Adrenal gland (tissue), 12 donors: ENCODE data around the gene ARHGAP22. TPM values are rescaled to one million over a fixed set of nuclear protein-coding genes. Genes with fewer than 3 reads are reported as not detected.
A peak's percentile ranks its signal among the peaks of the same experiment; 100 is the strongest.

Experiments used
- DNase-seq, 7 donors: peaks; one replicate each; pipeline ENCODE4 v3.0.0-alpha.2; 2019 to 2020
- H3K27ac ChIP-seq, 5 donors: fragments of 200-600 bp; sonication (generic) in 4 of 5; 1 replicate in 3 of 5; 2 replicates in 2 of 5; pipeline versions ENCODE4 v1.5.1 to v1.8.0; 2016 to 2020; ENCODE audit warnings: mild to moderate bottlenecking in 1 of 5
- H3K27me3 ChIP-seq: fragments of 200-600 bp; 2 replicates; pipeline ENCODE4 v1.8.0; 2021
- H3K36me3 ChIP-seq, 2 donors: fragments of 200-600 bp; replicated peaks in 1 of 2; 1 replicate in 1 of 2; 2 replicates in 1 of 2; pipeline versions ENCODE4 v1.5.1 to v1.8.0; 2018 to 2022
- H3K4me1 ChIP-seq, 2 donors: fragments of 200-600 bp; replicated peaks in 1 of 2; 1 replicate in 1 of 2; 2 replicates in 1 of 2; pipeline versions ENCODE4 v1.5.1 to v1.8.0; 2018 to 2021
- H3K4me3 ChIP-seq, 4 donors: fragments of 200-600 bp; sonication (generic) in 3 of 4; one replicate each; pipeline ENCODE4 v1.5.1; 2016 to 2018
- H3K9me3 ChIP-seq, 3 donors: fragments of 200-600 bp; sonication (generic) in 1 of 3; replicated peaks in 1 of 3; 1 replicate in 2 of 3; 2 replicates in 1 of 3; pipeline versions ENCODE4 v1.5.1 to v1.8.0; 2016 to 2021
- CTCF ChIP-seq, 6 experiments: fragments of 450-650 bp in 4 of 6; fragments of 200-600 bp in 2 of 6; sonication (generic) in 1 of 6; IDR thresholded peaks; 1 replicate in 5 of 6; 2 replicates in 1 of 6; pipeline versions ENCODE4 v1.5.1 to v1.8.0; 2016 to 2021; ENCODE audit warnings: antibody characterized with exemption in 6 of 6, mild to moderate bottlenecking in 2 of 6, moderate library complexity in 1 of 6
- POLR2A ChIP-seq, 2 donors: fragments of 450-650 bp; IDR thresholded peaks; one replicate each; pipeline ENCODE4 v1.6.1; 2017; ENCODE audit warnings: antibody characterized with exemption in 2 of 2, mild to moderate bottlenecking in 2 of 2, moderate library complexity in 1 of 2
- WGBS, 4 donors: extraction: QIAGEN DNeasy Blood & Tissue Kit in 2 of 4; methylation state at CpG; one replicate each; pipeline versions ENCODE4 v1.1.5 to v1.1.7; 2013 to 2017; 5-methylcytosine and 5-hydroxymethylcytosine counted together
- intact Hi-C, 2 donors: fragments of 100-400 bp; cut with DNase I; formaldehyde crosslinking; loops; one replicate each; pipeline versions ENCODE4 v1.14.1 to v1.15.0; 2022 to 2023
- polyA plus RNA-seq, 3 donors: library from polyadenylated mRNA; stranded (reverse); fragments of 200-250 nt in 2 of 3; fragments of 350-450 nt in 1 of 3; fragmentation: Illumina TruSeq in 1 of 3; extraction: RNeasy Lipid Tissue Mini Kit (QIAGEN cat#74804) in 1 of 3; gene quantifications; one replicate each; pipeline ENCODE4 v1.2.3, GENCODE V29; 2013 to 2014
- total RNA-seq, 9 donors: library from RNA; depleted of rRNA in 4 of 9; stranded (reverse); fragments of >200 nt in 4 of 9; fragments of 120-200 nt in 1 of 9; fragmentation: NEBNext Ultra II Directional in 1 of 9; extraction: Animal tissue kit (Norgen Biotek cat#: 25700) in 1 of 9; gene quantifications; one replicate each; pipeline versions ENCODE4 v1.1.0 to v1.2.4, GENCODE V29; 2013 to 2023
- donor health status: healthy with polysubstance abuse.
- donor health status: Bipolar disorder and iron deficiency.
- donor health status: DM: yes; HTN: yes; CAD: no.
- donor health status: DM: no; HTN: no; CAD: no.
- donor health status: DM: no; HTN: no; CAD: no.
- donor health status: DM: yes; HTN: yes; CAD: no.

The ARHGAP22 gene
- total and polyA plus RNA-seq, 12 donors: 0.91 to 11.6 (median 4.6) TPM

GRCh38 chr10:48610585-48611093, 5.8 kb upstream of the ARHGAP22 start:
- intact Hi-C loops: no loop called here
- Histone ChIP-seq H3K4me3 (no peak overlapping the region), H3K36me3 (no peaks in the 10 kb centered on the region), H3K9me3 (no peaks in the 10 kb centered on the region), H3K27ac (no peak overlapping the region), H3K27me3 (no peaks in the 10 kb centered on the region), H3K4me1 (no peaks in the 10 kb centered on the region)
- DNase-seq: peak in 2 of 7 donors; percentile 1 to 9
- TF ChIP-seq CTCF (IDR thresholded peaks at IDR 0.05): no peak
- TF ChIP-seq POLR2A (IDR thresholded peaks at IDR 0.05): no peak
- WGBS, 4 donors: 84 to 97% (median 96%) methylated on average over 4 of the region's 4 CpGs

- intact Hi-C loops: no loop called here
- peaks cover 0 to under 1% of the 10 kb centered on the region in 2 donors for H3K4me1 ChIP-seq
These were observed 5.2 kb upstream of the ARHGAP22 start for GRCh38 chr10:48609899-48610584.

GRCh38 chr10:48609441-48609840, 4.6 kb upstream of the ARHGAP22 start:
- Histone ChIP-seq H3K9me3 (no peaks in the 10 kb centered on the region), H3K4me1 (peaks cover 4 to 6% of the 10 kb centered on the region in 2 donors), H3K27ac (no peak overlapping the region), H3K36me3 (no peaks in the 10 kb centered on the region), H3K27me3 (no peaks in the 10 kb centered on the region), H3K4me3 (no peak overlapping the region)
- intact Hi-C loops: no loop called here
- peak in 1 of 7 donors; percentile 7 for DNase-seq
- 67 to 81% (median 76%) methylated on average over 5 of the region's 5 CpGs for WGBS, 4 donors
- TF ChIP-seq CTCF (IDR thresholded peaks at IDR 0.05): no peak
- TF ChIP-seq POLR2A (IDR thresholded peaks at IDR 0.05): no peak

More at GRCh38 chr10:48609899-48610584, 5.2 kb upstream of the ARHGAP22 start:
- Histone ChIP-seq H3K4me3 (no peak overlapping the region), H3K27me3 (no peaks in the 10 kb centered on the region), H3K27ac (no peak overlapping the region), H3K36me3 (no peaks in the 10 kb centered on the region), H3K9me3 (no peaks in the 10 kb centered on the region)
- 91 to 98% (median 95%) methylated on average over 4 of the region's 4 CpGs for WGBS, 4 donors
- peak in 2 of 7 donors; percentile 5 to 11 for DNase-seq
- no peak for TF ChIP-seq CTCF (IDR thresholded peaks at IDR 0.05)
- TF ChIP-seq POLR2A (IDR thresholded peaks at IDR 0.05): no peak

- DNase-seq: peak in 2 of 7 donors; percentile 4 to 24
These were observed 4.1 kb upstream of the ARHGAP22 start for GRCh38 chr10:48608976-48609375.

More at GRCh38 chr10:48608976-48609375, 4.1 kb upstream of the ARHGAP22 start:
- H3K36me3 ChIP-seq: no peaks in the 10 kb centered on the region
- peaks cover 4 to 6% of the 10 kb centered on the region in 2 donors for H3K4me1 ChIP-seq
- no peak for TF ChIP-seq POLR2A (IDR thresholded peaks at IDR 0.05)
- no peak for TF ChIP-seq CTCF (IDR thresholded peaks at IDR 0.05)
- no peaks in the 10 kb centered on the region for H3K27me3 ChIP-seq
- H3K9me3 ChIP-seq: no peaks in the 10 kb centered on the region
- intact Hi-C loops: no loop called here
- no peak overlapping the region for H3K27ac ChIP-seq
- no peak overlapping the region for H3K4me3 ChIP-seq
